ENCODE data around the gene TCTN3.

GRCh38 chr10:95656291-95657164 is 37.2 kb downstream of the TCTN3 start, which contains the start of gene ALDH18A1:
- no peak for TF ChIP-seq ZNF70 (CRISPR knock-in tag; IDR thresholded peaks at IDR 0.05)
- no peak for TF ChIP-seq ZNF8 (CRISPR knock-in tag; IDR thresholded peaks at IDR 0.05)
- no peak for TF ChIP-seq TOX (CRISPR knock-in tag; IDR thresholded peaks at IDR 0.05; ENCODE audit: borderline replicate concordance)
- no peak for TF ChIP-seq PATZ1 (CRISPR knock-in tag; IDR thresholded peaks at IDR 0.05; ENCODE audit: borderline replicate concordance)
- no peak for TF ChIP-seq BACH2 (CRISPR knock-in tag; IDR thresholded peaks at IDR 0.05; ENCODE audit: borderline replicate concordance)
- no peak for TF ChIP-seq ZNF565 (CRISPR knock-in tag; conservative IDR thresholded peaks at IDR 0.05; ENCODE audit: low read depth)
- TF ChIP-seq ZFP3 (CRISPR knock-in tag; IDR thresholded peaks at IDR 0.05) = no peak

Data from SK-N-SH treated with all-trans-retinoic acid at 6 μM for 48 hours (cell line).